GM12878 (cell line): ENCODE data around the gene SYNJ2. TPM values are rescaled to one million over a fixed set of nuclear protein-coding genes. Genes with fewer than 3 reads are reported as not detected.

Experiments used
- CBX3 ChIP-seq: fragments of 200-600 bp; sonication (generic); IDR thresholded peaks from 2 replicates; pipeline ENCODE4 v1.6.1; 2016; ENCODE audit warnings: low read depth, borderline replicate concordance
- HDGF ChIP-seq: fragments of 450-650 bp; IDR thresholded peaks from 2 replicates; pipeline ENCODE4 v1.6.1; 2016; ENCODE audit warnings: antibody characterized with exemption
- NFYA ChIP-seq: IDR thresholded peaks from 2 replicates; pipeline ENCODE4 v1.6.1; 2011; ENCODE audit warnings: low read depth, mild to moderate bottlenecking, low read length, improper control_type of control experiment, borderline replicate concordance
- POU2F2 ChIP-seq: IDR thresholded peaks from 3 replicates; pipeline ENCODE4 v1.6.1; 2011; ENCODE audit warnings: low read depth, mild to moderate bottlenecking, low read length, borderline replicate concordance
- RAD51 ChIP-seq: fragments of 450-650 bp; IDR thresholded peaks from 2 replicates; pipeline ENCODE4 v1.6.1; 2016; ENCODE audit warnings: moderate library complexity, mild to moderate bottlenecking, inconsistent platforms
- SRF ChIP-seq, 2 experiments: IDR thresholded peaks; 2 replicates each; pipeline ENCODE4 v1.6.1; 2011; ENCODE audit warnings: low read depth in 2 of 2, low read length in 2 of 2, mild to moderate bottlenecking in 1 of 2, moderate library complexity in 1 of 2
- ZNF207 ChIP-seq: fragments of 450-650 bp; IDR thresholded peaks from 2 replicates; pipeline ENCODE4 v1.6.1; 2014; ENCODE audit warnings: antibody characterized with exemption, mild to moderate bottlenecking, borderline replicate concordance
- polyA plus RNA-seq, 11 experiments: library from polyadenylated mRNA; depleted of rRNA in 4 of 11; unstranded in 6 of 11; stranded (reverse) in 5 of 11; fragments of >200 nt; fragmentation: Nextera tagmentation in 4 of 11; fragmentation: Illumina TruSeq in 1 of 11; extraction: Ambion mirVana in 4 of 11; extraction: Trizol in 1 of 11; gene quantifications; 1 replicate in 1 of 11; 2 replicates in 10 of 11; pipeline versions ENCODE4 v1.2.1 to v1.2.3, GENCODE V29; 2011 to 2016; ENCODE audit warnings: inconsistent platforms in 2 of 11, missing spikeins in 2 of 11, low read depth in 1 of 11
- total RNA-seq, 4 experiments: library from RNA; depleted of rRNA in 3 of 4; stranded (reverse); fragments of >200 nt in 3 of 4; fragmentation: Illumina TruSeq in 1 of 4; extraction: Trizol in 1 of 4; gene quantifications; 2 replicates each; pipeline versions ENCODE4 v1.2.1 to v1.2.3, GENCODE V29; 2013 to 2021
- TF ChIP-seq, protein P1 (sequence below): fragments of 450-650 bp; IDR thresholded peaks from 2 replicates; pipeline ENCODE4 v1.6.1; 2016; ENCODE audit warnings: mild to moderate bottlenecking, moderate library complexity, borderline replicate concordance
- TF ChIP-seq, protein P2 (sequence below): fragments of 450-650 bp; IDR thresholded peaks from 2 replicates; pipeline ENCODE4 v1.6.1; 2016; ENCODE audit warnings: mild to moderate bottlenecking

Gene SYNJ2
- total and polyA plus RNA-seq, 10 of the 15 experiments (the other 5 are each of a cell fraction or from before 2014, with no cell fraction given) = 0.11 to 1.8 (median 0.57) TPM

DNA sequence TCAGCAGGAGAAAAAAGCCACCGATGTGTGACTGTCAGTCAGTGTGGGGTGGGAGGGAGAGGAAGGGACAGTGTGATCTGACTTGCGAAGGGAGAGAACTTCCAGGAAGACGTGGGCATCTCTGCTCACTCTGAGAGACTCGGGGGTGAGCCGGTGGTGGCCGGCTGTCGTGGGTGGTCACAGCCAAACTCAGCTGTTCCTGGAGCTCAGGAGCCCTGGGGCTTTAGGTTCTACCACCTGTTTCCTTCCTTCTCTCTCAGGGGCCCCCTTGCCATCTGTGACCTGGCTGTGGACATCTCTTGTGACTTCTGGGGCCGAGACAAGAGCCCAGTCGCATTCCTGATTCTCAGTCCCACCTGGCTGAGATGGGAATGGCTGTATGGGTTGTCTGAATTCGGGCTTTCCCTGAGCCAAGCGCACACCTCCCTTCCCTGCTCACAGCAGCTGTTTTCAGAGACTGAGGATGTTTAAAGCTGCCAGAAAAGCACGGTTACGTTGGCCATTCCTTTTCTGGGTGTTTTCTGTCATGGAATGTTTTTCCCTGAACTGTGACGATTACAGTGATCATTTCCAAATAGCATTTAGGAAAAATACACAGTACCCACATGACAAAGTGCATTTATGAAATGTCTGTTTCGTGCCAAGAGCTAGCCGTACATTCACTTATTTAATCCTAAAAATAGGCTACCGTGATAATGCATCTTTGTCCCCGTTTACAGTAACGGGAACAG, 36.5 kb downstream of the SYNJ2 start (continued):
- TF ChIP-seq, protein P1, sequence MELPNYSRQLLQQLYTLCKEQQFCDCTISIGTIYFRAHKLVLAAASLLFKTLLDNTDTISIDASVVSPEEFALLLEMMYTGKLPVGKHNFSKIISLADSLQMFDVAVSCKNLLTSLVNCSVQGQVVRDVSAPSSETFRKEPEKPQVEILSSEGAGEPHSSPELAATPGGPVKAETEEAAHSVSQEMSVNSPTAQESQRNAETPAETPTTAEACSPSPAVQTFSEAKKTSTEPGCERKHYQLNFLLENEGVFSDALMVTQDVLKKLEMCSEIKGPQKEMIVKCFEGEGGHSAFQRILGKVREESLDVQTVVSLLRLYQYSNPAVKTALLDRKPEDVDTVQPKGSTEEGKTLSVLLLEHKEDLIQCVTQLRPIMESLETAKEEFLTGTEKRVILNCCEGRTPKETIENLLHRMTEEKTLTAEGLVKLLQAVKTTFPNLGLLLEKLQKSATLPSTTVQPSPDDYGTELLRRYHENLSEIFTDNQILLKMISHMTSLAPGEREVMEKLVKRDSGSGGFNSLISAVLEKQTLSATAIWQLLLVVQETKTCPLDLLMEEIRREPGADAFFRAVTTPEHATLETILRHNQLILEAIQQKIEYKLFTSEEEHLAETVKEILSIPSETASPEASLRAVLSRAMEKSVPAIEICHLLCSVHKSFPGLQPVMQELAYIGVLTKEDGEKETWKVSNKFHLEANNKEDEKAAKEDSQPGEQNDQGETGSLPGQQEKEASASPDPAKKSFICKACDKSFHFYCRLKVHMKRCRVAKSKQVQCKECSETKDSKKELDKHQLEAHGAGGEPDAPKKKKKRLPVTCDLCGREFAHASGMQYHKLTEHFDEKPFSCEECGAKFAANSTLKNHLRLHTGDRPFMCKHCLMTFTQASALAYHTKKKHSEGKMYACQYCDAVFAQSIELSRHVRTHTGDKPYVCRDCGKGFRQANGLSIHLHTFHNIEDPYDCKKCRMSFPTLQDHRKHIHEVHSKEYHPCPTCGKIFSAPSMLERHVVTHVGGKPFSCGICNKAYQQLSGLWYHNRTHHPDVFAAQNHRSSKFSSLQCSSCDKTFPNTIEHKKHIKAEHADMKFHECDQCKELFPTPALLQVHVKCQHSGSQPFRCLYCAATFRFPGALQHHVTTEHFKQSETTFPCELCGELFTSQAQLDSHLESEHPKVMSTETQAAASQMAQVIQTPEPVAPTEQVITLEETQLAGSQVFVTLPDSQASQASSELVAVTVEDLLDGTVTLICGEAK = no peak
- no peak for TF ChIP-seq CBX3
- TF ChIP-seq, protein P2, sequence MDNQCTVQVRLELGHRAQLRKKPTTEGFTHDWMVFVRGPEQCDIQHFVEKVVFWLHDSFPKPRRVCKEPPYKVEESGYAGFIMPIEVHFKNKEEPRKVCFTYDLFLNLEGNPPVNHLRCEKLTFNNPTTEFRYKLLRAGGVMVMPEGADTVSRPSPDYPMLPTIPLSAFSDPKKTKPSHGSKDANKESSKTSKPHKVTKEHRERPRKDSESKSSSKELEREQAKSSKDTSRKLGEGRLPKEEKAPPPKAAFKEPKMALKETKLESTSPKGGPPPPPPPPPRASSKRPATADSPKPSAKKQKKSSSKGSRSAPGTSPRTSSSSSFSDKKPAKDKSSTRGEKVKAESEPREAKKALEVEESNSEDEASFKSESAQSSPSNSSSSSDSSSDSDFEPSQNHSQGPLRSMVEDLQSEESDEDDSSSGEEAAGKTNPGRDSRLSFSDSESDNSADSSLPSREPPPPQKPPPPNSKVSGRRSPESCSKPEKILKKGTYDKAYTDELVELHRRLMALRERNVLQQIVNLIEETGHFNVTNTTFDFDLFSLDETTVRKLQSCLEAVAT = no peak
- TF ChIP-seq HDGF = no peak
- TF ChIP-seq RAD51 = no peak
- no peak for TF ChIP-seq SRF (IDR thresholded peaks at IDR 0.05; ENCODE audit: low read depth in 2 of 2, low read length in 2 of 2)
- TF ChIP-seq ZNF207 = no peak
- no peak for TF ChIP-seq NFYA
- TF ChIP-seq POU2F2 = no peak
